Inferior parietal cortex (tissue), 1 donor: ENCODE results near the gene PRR20D.
"Not testable (repeated sequence)": the region's sequence is repeated elsewhere in the genome, so short reads cannot be mapped to it uniquely, and the experiment has no call there.

Source experiments
- DNase-seq: peaks from one replicate; pipeline ENCODE4 v3.0.0-alpha.2; 2016; ENCODE audit errors: extremely low spot score

PRR20D gene

GRCh38 chr13:57160332-57160731 is at the start of gene PRR20D:
Gene PRR20D, plus strand, starts transcription at chr13:57160632. Its CDS starts 387 bp downstream, at chr13:57161019.
- DNase-seq = not testable (repeated sequence)

GRCh38 chr13:57114945-57115344 is 45.5 kb upstream of the PRR20D start:
- DNase-seq = no peak

GRCh38 chr13:57123681-57124080 is 36.8 kb upstream of the PRR20D start:
- peak; percentile 39 for DNase-seq

- no peak for DNase-seq
These were observed 31.5 kb upstream of the PRR20D start for GRCh38 chr13:57128909-57129308.

GRCh38 chr13:57136093-57136492 is 24.3 kb upstream of the PRR20D start:
- no peak for DNase-seq

GRCh38 chr13:57137585-57137984 is 22.8 kb upstream of the PRR20D start:
- no peak for DNase-seq

- DNase-seq = no peak
These were observed 21.4 kb upstream of the PRR20D start for GRCh38 chr13:57138988-57139387.

- not testable (repeated sequence) for DNase-seq
These were observed 20.7 kb upstream of the PRR20D start for GRCh38 chr13:57139781-57140180.

GRCh38 chr13:57140235-57140968 is 20.0 kb upstream of the PRR20D start, which contains the start of gene PRR20A:
Gene PRR20A, plus strand, starts transcription at chr13:57140918. Its CDS starts 387 bp downstream, at chr13:57141305.
- not testable (repeated sequence) for DNase-seq

- DNase-seq = not testable (repeated sequence)
These were observed 13.2 kb upstream of the PRR20D start, which contains the start of gene PRR20B for GRCh38 chr13:57147188-57147587. Gene PRR20B, plus strand, starts transcription at chr13:57147488. Its CDS starts 387 bp downstream, at chr13:57147875.

GRCh38 chr13:57148106-57148505 is 12.3 kb upstream of the PRR20D start:
- DNase-seq = not testable (repeated sequence)

GRCh38 chr13:57153761-57154160 is 6.7 kb upstream of the PRR20D start, which contains the start of gene PRR20C:
Gene PRR20C, plus strand, starts transcription at chr13:57154061. Its CDS starts 387 bp downstream, at chr13:57154448.
- not testable (repeated sequence) for DNase-seq

- DNase-seq = not testable (repeated sequence)
These were observed 6.5 kb downstream of the PRR20D start, which contains the start of gene PRR20E for GRCh38 chr13:57166897-57167296. Gene PRR20E, plus strand, starts transcription at chr13:57167197. Its CDS starts 387 bp downstream, at chr13:57167584.

- DNase-seq = no peak
These were observed 31.2 kb downstream of the PRR20D start for GRCh38 chr13:57191667-57192066.

GRCh38 chr13:57212989-57213388 is 52.6 kb downstream of the PRR20D start:
- DNase-seq = no peak
